MM.1S (cell line): ENCODE results near the gene DGKI.

ENCODE experiments used
- DNase-seq: peaks from one replicate; pipeline ENCODE4 v3.0.0-alpha.2; 2015
- H2AFZ ChIP-seq: fragments of 300-600 bp; sonication (generic); 2 replicates; pipeline ENCODE4 v1.6.0; 2016; ENCODE audit warnings: antibody characterized with exemption, low read length
- H3F3A ChIP-seq: fragments of 300-600 bp; sonication (generic); 2 replicates; pipeline ENCODE4 v1.6.1; 2016; ENCODE audit warnings: mild to moderate bottlenecking, antibody characterized with exemption, low read length, moderate library complexity, mixed read lengths; ENCODE audit not compliant: insufficient read depth
- H3K27ac ChIP-seq: fragments of 300-600 bp; sonication (generic); 2 replicates; pipeline ENCODE4 v1.5.1; 2016; ENCODE audit warnings: mild to moderate bottlenecking, low read length
- H3K27me3 ChIP-seq: fragments of 300-600 bp; sonication (generic); replicated peaks from 2 replicates; pipeline ENCODE4 v1.6.0; 2016; ENCODE audit warnings: low read length; ENCODE audit not compliant: insufficient read depth
- H3K36me3 ChIP-seq: fragments of 300-600 bp; sonication (generic); replicated peaks from 2 replicates; pipeline ENCODE4 v1.6.1; 2016; ENCODE audit warnings: mild to moderate bottlenecking, low read length, mixed read lengths; ENCODE audit not compliant: insufficient read depth
- H3K4me1 ChIP-seq: fragments of 300-600 bp; sonication (generic); 2 replicates; pipeline ENCODE4 v1.6.1; 2016; ENCODE audit warnings: low read length, mixed read lengths
- H3K4me2 ChIP-seq: fragments of 300-600 bp; sonication (generic); 2 replicates; pipeline ENCODE4 v1.6.0; 2016; ENCODE audit warnings: low read depth, low read length
- H3K4me3 ChIP-seq: fragments of 300-600 bp; sonication (generic); 2 replicates; pipeline ENCODE4 v1.5.1; 2016; ENCODE audit warnings: low read length, mixed read lengths
- H3K79me2 ChIP-seq: fragments of 300-600 bp; sonication (generic); 2 replicates; pipeline ENCODE4 v1.6.1; 2016; ENCODE audit warnings: mixed run types, low read length, mixed read lengths
- H3K9ac ChIP-seq: fragments of 300-600 bp; sonication (generic); 2 replicates; pipeline ENCODE4 v1.6.1; 2016; ENCODE audit warnings: low read length, mixed read lengths
- H3K9me2 ChIP-seq: fragments of 300-600 bp; sonication (generic); replicated peaks from 2 replicates; pipeline ENCODE4 v1.6.1; 2016; ENCODE audit warnings: mild to moderate bottlenecking, low read length, mixed read lengths; ENCODE audit not compliant: insufficient read depth
- H3K9me3 ChIP-seq: fragments of 300-600 bp; sonication (generic); replicated peaks from 2 replicates; pipeline ENCODE4 v1.6.1; 2016; ENCODE audit warnings: mild to moderate bottlenecking, low read length, mixed read lengths; ENCODE audit not compliant: insufficient read depth
- H4K20me1 ChIP-seq: fragments of 300-600 bp; sonication (generic); 2 replicates; pipeline ENCODE4 v1.6.1; 2016; ENCODE audit warnings: mild to moderate bottlenecking, low read length, moderate library complexity, mixed read lengths; ENCODE audit not compliant: insufficient read depth
- EZH2 ChIP-seq: fragments of 300-600 bp; sonication (generic); optimal IDR thresholded peaks from 2 replicates; pipeline ENCODE3; 2017; ENCODE audit warnings: low read depth, mild to moderate bottlenecking, antibody characterized with exemption, low read length, mixed read lengths
- EZH2phosphoT487 ChIP-seq: fragments of 300-600 bp; sonication (generic); IDR thresholded peaks from 2 replicates; pipeline ENCODE4 v1.6.1; 2018; ENCODE audit warnings: antibody characterized with exemption, low read length
- TF ChIP-seq, protein P1 (sequence below): fragments of 300-600 bp; sonication (generic); IDR thresholded peaks from 2 replicates; pipeline ENCODE4 v1.5.1; 2016; ENCODE audit warnings: antibody characterized with exemption, low read length, mixed read lengths

DGKI gene

DNA sequence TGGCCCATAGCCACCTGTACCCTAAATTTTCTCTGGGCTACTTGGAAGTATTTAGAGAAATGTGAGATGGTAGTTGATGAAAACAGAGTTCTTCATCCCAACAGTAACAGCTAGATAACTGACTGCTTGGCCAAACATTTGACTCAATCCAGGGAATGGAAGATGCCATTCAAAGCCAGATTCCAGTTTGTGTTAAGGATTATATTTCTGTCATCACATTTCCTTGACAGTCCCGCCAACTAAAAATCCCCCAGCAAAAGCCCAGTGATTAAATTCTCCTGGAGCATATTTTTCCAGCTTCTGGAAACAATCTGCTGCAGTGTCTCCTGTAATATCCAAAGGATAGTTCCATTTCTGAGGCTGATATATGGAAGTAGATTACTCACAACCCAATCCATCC, 457.9 kb downstream of the DGKI start:
- no peak for DNase-seq
- Histone ChIP-seq H3K9ac (no peak overlapping the region), H3K79me2 (no peaks in the 10 kb centered on the region), H3K4me2 (no peak overlapping the region), H3K9me3 (no peaks in the 10 kb centered on the region), H4K20me1 (no peaks in the 10 kb centered on the region), H3K4me3 (no peak overlapping the region), H3K9me2 (no peaks in the 10 kb centered on the region), H3K4me1 (no peaks in the 10 kb centered on the region), H3K27me3 (no peaks in the 10 kb centered on the region), H3K36me3 (no peaks in the 10 kb centered on the region), H2AFZ (no peak overlapping the region), H3K27ac (no peak overlapping the region), H3F3A (no peaks in the 10 kb centered on the region)
- TF ChIP-seq EZH2: no peak
- TF ChIP-seq, protein P1, sequence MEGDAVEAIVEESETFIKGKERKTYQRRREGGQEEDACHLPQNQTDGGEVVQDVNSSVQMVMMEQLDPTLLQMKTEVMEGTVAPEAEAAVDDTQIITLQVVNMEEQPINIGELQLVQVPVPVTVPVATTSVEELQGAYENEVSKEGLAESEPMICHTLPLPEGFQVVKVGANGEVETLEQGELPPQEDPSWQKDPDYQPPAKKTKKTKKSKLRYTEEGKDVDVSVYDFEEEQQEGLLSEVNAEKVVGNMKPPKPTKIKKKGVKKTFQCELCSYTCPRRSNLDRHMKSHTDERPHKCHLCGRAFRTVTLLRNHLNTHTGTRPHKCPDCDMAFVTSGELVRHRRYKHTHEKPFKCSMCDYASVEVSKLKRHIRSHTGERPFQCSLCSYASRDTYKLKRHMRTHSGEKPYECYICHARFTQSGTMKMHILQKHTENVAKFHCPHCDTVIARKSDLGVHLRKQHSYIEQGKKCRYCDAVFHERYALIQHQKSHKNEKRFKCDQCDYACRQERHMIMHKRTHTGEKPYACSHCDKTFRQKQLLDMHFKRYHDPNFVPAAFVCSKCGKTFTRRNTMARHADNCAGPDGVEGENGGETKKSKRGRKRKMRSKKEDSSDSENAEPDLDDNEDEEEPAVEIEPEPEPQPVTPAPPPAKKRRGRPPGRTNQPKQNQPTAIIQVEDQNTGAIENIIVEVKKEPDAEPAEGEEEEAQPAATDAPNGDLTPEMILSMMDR: no peak
- no peak for TF ChIP-seq EZH2phosphoT487

DNA sequence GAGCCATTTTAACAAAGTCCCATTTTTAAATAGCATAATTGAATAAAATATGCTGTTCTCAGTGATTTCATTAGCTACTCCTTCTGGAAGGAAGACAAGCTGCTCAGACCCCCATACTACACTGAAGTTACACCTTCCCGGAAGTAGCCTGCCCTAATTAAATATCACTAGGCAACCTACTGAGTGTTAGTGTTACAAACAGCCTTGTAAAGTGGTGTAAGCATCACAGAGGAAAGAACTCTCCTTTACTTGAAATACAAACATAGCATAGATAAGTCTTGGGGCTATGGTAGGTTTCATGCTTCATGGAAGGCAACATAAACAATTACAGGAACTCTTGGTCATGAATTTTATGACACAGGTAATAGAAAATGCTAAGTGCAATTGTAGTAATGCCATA, 459.8 kb downstream of the DGKI start:
- Histone ChIP-seq H3F3A (no peaks in the 10 kb centered on the region), H3K4me1 (no peaks in the 10 kb centered on the region), H3K9ac (no peak overlapping the region), H3K27me3 (no peaks in the 10 kb centered on the region), H4K20me1 (no peaks in the 10 kb centered on the region), H3K4me3 (no peak overlapping the region), H3K9me3 (no peaks in the 10 kb centered on the region), H3K4me2 (no peak overlapping the region), H3K36me3 (no peaks in the 10 kb centered on the region), H3K9me2 (no peaks in the 10 kb centered on the region), H2AFZ (no peak overlapping the region), H3K79me2 (no peaks in the 10 kb centered on the region), H3K27ac (no peak overlapping the region)
- no peak for TF ChIP-seq EZH2phosphoT487
- no peak for TF ChIP-seq EZH2
- TF ChIP-seq, protein P1: no peak
- no peak for DNase-seq

DNA sequence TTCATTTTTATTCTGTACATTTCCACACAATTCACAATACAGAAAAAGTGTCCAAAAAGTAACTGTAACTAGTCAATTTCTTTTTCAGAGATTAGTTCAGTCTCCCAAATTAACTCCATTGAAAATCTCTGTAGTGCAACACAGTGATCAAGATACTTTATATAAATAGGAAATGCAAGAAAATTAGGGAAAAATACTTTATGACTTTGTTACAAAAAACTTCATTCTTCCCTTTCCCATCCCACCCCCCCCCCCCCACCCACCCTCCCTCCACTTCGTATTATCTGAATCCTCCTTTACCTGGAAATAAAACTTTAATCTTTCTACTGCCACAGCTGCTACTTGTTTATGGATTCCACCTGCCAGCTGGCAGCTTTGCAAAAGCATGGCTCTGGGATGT, 465.7 kb downstream of the DGKI start:
- H3K27me3 ChIP-seq: no peaks in the 10 kb centered on the region
- no peaks in the 10 kb centered on the region for H3K9me2 ChIP-seq
- no peak for DNase-seq
- H2AFZ ChIP-seq: no peak overlapping the region
- H3K9ac ChIP-seq: no peak overlapping the region
- no peaks in the 10 kb centered on the region for H4K20me1 ChIP-seq
- no peaks in the 10 kb centered on the region for H3K9me3 ChIP-seq
- TF ChIP-seq EZH2phosphoT487: no peak
- H3K27ac ChIP-seq: no peak overlapping the region
- no peak overlapping the region for H3K4me2 ChIP-seq
- H3K4me3 ChIP-seq: no peak overlapping the region
- no peaks in the 10 kb centered on the region for H3F3A ChIP-seq
- no peaks in the 10 kb centered on the region for H3K4me1 ChIP-seq
- H3K36me3 ChIP-seq: no peaks in the 10 kb centered on the region
- no peaks in the 10 kb centered on the region for H3K79me2 ChIP-seq

DNA sequence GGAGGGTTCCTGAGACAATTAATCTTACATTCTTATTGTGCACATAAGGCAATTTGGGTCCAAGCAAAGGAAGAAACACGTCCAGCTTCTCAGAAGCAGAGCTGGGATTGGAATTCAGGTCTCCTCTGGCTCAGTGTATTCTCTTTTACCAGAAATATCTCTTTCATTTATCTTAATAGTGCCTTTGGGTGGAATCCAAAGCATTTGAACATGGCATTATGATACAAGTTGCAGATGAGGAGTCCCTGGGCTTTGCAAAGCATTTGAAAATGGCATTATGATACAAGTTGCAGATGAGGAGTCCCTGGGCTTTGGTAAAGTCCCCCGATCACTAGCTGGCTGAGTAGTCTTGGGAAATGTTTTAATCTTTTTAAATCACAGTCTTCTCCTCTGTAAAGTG, 473.3 kb downstream of the DGKI start:
- Histone ChIP-seq H3K9me3 (no peaks in the 10 kb centered on the region), H2AFZ (no peak overlapping the region)

More for the DNA sequence above, 473.3 kb downstream of the DGKI start:
- Histone ChIP-seq H4K20me1 (no peaks in the 10 kb centered on the region), H3K4me3 (no peak overlapping the region), H3K4me2 (no peak overlapping the region), H3K27ac (no peak overlapping the region), H3K79me2 (no peaks in the 10 kb centered on the region), H3K27me3 (no peaks in the 10 kb centered on the region), H3K9me2 (no peaks in the 10 kb centered on the region), H3K9ac (no peak overlapping the region), H3K36me3 (no peaks in the 10 kb centered on the region), H3K4me1 (no peaks in the 10 kb centered on the region), H3F3A (no peaks in the 10 kb centered on the region)
- no peak for DNase-seq
- no peak for TF ChIP-seq EZH2phosphoT487
- no peak for TF ChIP-seq EZH2
- TF ChIP-seq, protein P1: no peak
